Mesothelial cell of epicardium (in vitro differentiated cells): ENCODE data around the gene DYSF. TPM values are rescaled to one million over a fixed set of nuclear protein-coding genes. Genes with fewer than 3 reads are reported as not detected.

Experiments
- DNase-seq, 2 experiments: peaks; one replicate each; pipeline ENCODE4 v3.0.0; 2021; ENCODE audit warnings: low spot score in 2 of 2; ENCODE audit not compliant: unreplicated experiment in 2 of 2
- H3K27ac Mint-ChIP-seq: 2 replicates; pipeline ENCODE4 v1.8.0; 2021; ENCODE audit warnings: mixed read lengths
- H3K27me3 Mint-ChIP-seq: 2 replicates; pipeline ENCODE4 v1.8.0; 2021; ENCODE audit warnings: low read depth, mixed read lengths
- H3K36me3 Mint-ChIP-seq: 2 replicates; pipeline ENCODE4 v1.8.0; 2021; ENCODE audit warnings: mixed read lengths
- H3K4me1 Mint-ChIP-seq: 2 replicates; pipeline ENCODE4 v1.8.0; 2021; ENCODE audit warnings: mixed read lengths
- H3K4me3 Mint-ChIP-seq: 2 replicates; pipeline ENCODE4 v1.8.0; 2021; ENCODE audit warnings: mild to moderate bottlenecking, moderate library complexity, mixed read lengths
- H3K9me3 Mint-ChIP-seq: 2 replicates; pipeline ENCODE4 v1.8.0; 2021; ENCODE audit warnings: mixed read lengths
- CTCF ChIP-seq: fragments of 200-600 bp; sonication (generic); IDR thresholded peaks from one replicate; pipeline ENCODE4 v1.5.0; 2021; ENCODE audit warnings: antibody characterized with exemption; ENCODE audit not compliant: unreplicated experiment
- total RNA-seq: library from RNA; stranded (reverse); gene quantifications from 3 replicates; pipeline ENCODE4 v1.2.1, GENCODE V29; 2021

Gene DYSF
- total RNA-seq, 1 donor from 2014 or later = 0.96 TPM

GRCh38 chr2:71494523-71495155, 41.3 kb downstream of the DYSF start:
- Mint-ChIP-seq H3K4me3 (no peak overlapping the region), H3K27ac (no peak overlapping the region), H3K9me3 (no peaks in the 10 kb centered on the region), H3K27me3 (no peaks in the 10 kb centered on the region), H3K4me1 (no peaks in the 10 kb centered on the region), H3K36me3 (no peaks in the 10 kb centered on the region)
- DNase-seq = no peak
- no peak for TF ChIP-seq CTCF

GRCh38 chr2:71496156-71496770, 42.9 kb downstream of the DYSF start:
- no peak for TF ChIP-seq CTCF
- Mint-ChIP-seq H3K4me1 (no peaks in the 10 kb centered on the region), H3K4me3 (no peak overlapping the region), H3K27me3 (no peaks in the 10 kb centered on the region), H3K36me3 (no peaks in the 10 kb centered on the region), H3K9me3 (no peaks in the 10 kb centered on the region), H3K27ac (no peak overlapping the region)
- no peak for DNase-seq

- Mint-ChIP-seq H3K27me3 (no peaks in the 10 kb centered on the region), H3K36me3 (no peaks in the 10 kb centered on the region), H3K4me3 (no peak overlapping the region), H3K4me1 (no peaks in the 10 kb centered on the region), H3K27ac (no peak overlapping the region), H3K9me3 (no peaks in the 10 kb centered on the region)
- no peak for DNase-seq
- TF ChIP-seq CTCF = no peak
These were observed 44.9 kb downstream of the DYSF start for GRCh38 chr2:71498261-71498701.

- peaks cover 3% of the 10 kb centered on the region for H3K4me1 Mint-ChIP-seq
- no peak overlapping the region for H3K4me3 Mint-ChIP-seq
- no peak overlapping the region for H3K27ac Mint-ChIP-seq
- DNase-seq = no peak
- H3K27me3 Mint-ChIP-seq = no peaks in the 10 kb centered on the region
- H3K36me3 Mint-ChIP-seq = no peaks in the 10 kb centered on the region
- TF ChIP-seq CTCF = no peak
- H3K9me3 Mint-ChIP-seq = no peaks in the 10 kb centered on the region
These were observed 46.3 kb downstream of the DYSF start for GRCh38 chr2:71499691-71500090.

- DNase-seq = no peak
- no peaks in the 10 kb centered on the region for H3K9me3 Mint-ChIP-seq
- H3K27me3 Mint-ChIP-seq = no peaks in the 10 kb centered on the region
- peaks cover 7% of the 10 kb centered on the region for H3K4me1 Mint-ChIP-seq
- no peak for TF ChIP-seq CTCF
- no peak overlapping the region for H3K4me3 Mint-ChIP-seq
- no peaks in the 10 kb centered on the region for H3K36me3 Mint-ChIP-seq
- no peak overlapping the region for H3K27ac Mint-ChIP-seq
These were observed 47.2 kb downstream of the DYSF start for GRCh38 chr2:71500426-71501079.
